Body of pancreas (tissue), 4 donors: ENCODE results near the gene TMBIM1.

Experiments used
- POLR2A ChIP-seq, 3 donors: fragments of 450-650 bp; IDR thresholded peaks; one replicate each; pipeline ENCODE4 v1.6.1; 2016; ENCODE audit warnings: antibody characterized with exemption in 3 of 3, mild to moderate bottlenecking in 2 of 3
- TF ChIP-seq, protein P1 (sequence below), 7 experiments: fragments of 450-650 bp in 4 of 7; fragments of 200-600 bp in 3 of 7; sonication (generic) in 3 of 7; IDR thresholded peaks; one replicate each; pipeline ENCODE4 v1.5.1; 2016 to 2019; ENCODE audit warnings: antibody characterized with exemption in 7 of 7

DNA sequence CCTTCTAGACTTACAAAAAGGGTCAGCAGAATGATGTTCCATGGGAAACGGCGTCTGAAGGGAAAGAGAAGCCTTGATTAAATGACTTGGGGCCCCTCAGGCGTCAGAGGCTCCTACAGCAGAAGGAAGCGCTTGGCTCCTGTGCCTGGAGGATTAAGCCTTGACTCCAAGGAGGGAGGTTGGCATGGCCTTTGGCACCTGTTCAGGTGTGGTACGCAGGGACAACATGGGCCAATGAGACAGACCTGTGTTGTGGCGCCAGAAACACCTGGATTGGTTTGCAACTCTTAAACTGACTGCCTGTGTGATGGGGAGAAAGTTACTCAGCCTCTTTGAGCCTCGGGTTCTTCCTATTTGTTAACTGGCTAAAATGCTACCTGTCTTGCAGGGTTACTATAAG is 14.4 kb downstream of the TMBIM1 start:
- TF ChIP-seq, protein P1, sequence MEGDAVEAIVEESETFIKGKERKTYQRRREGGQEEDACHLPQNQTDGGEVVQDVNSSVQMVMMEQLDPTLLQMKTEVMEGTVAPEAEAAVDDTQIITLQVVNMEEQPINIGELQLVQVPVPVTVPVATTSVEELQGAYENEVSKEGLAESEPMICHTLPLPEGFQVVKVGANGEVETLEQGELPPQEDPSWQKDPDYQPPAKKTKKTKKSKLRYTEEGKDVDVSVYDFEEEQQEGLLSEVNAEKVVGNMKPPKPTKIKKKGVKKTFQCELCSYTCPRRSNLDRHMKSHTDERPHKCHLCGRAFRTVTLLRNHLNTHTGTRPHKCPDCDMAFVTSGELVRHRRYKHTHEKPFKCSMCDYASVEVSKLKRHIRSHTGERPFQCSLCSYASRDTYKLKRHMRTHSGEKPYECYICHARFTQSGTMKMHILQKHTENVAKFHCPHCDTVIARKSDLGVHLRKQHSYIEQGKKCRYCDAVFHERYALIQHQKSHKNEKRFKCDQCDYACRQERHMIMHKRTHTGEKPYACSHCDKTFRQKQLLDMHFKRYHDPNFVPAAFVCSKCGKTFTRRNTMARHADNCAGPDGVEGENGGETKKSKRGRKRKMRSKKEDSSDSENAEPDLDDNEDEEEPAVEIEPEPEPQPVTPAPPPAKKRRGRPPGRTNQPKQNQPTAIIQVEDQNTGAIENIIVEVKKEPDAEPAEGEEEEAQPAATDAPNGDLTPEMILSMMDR (IDR thresholded peaks at IDR 0.05) = no peak
- TF ChIP-seq POLR2A (IDR thresholded peaks at IDR 0.05) = no peak
